M059J (cell line): ENCODE measurements around the gene RAB35. TPM values are rescaled to one million over a fixed set of nuclear protein-coding genes. Genes with fewer than 3 reads are reported as not detected.

Experiments used
- DNase-seq: peaks from one replicate; pipeline ENCODE4 v3.0.0-alpha.2; 2012; ENCODE audit warnings: low read depth
- total RNA-seq: library from RNA; depleted of rRNA; stranded (reverse); fragments of >200 nt; shearing (Covaris generic); gene quantifications from 2 replicates; pipeline ENCODE4 v1.2.3, GENCODE V29; 2014; rRNA removed

The RAB35 gene
- total RNA-seq, result 19.9 and 28.6 TPM in 2 replicates

DNA sequence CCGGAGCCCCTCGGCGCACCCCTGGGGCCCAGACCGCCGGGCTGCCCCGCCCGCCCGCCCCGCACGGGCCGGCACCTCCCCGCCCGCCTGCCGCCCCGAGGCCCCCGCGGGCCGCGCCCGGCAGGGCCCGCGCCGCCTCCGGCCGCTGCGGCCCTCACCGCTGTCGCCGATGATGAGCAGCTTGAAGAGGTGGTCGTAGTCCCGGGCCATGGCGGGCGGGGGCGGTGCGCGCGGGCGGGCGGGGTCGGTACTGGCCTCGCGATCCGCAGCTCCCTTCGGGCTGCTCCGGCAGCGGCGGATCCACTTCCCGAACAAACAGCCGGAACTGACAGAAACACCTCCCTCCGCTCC lies at the start of gene RAB35:
Gene RAB35 (minus strand): TSS at position 313 of the 351 bp plus-strand sequence. CDS start 103 bp downstream, at position 210.
- DNase-seq, result no peak

DNA sequence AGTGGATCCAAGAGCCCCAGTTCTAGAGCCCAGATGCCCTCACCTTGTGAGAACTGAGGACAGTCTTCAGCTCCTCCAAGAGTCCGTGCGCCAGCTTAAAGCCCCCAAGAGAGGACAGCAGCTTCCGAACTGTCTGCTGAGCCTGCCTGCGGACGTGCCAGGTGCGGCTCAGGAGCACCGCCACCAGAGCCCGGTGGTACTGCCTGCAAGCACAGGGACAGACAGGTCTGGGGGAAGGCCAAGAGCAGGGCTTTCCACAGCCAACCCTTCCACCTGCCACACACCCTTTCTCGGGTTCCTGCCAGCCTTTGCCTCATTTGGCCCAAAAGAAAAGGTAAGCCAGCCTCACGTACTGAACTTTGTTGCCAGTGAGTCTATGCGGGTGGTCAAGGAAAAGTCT lies 47.7 kb upstream of the RAB35 start:
- DNase-seq, result no peak

DNA sequence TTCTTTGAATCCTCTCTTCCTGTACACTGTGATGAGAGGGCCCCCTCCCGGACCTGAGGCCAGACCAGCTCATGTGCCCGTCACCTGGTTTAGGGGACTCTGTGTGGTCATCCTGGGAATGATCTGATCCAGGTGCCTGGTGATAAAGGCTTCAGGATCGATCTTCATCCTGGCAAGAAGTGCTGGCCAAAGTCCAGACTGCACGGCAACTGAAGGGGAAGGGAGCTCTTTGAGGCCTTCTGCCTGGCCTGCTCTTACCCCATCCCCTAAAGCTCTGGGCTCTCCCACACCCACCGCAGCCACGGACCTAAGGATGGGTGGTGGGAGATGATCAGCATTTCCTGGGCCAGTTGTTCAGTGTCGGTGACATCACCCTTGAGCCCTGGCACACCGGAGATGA lies 46.2 kb upstream of the RAB35 start:
- no peak for DNase-seq

DNA sequence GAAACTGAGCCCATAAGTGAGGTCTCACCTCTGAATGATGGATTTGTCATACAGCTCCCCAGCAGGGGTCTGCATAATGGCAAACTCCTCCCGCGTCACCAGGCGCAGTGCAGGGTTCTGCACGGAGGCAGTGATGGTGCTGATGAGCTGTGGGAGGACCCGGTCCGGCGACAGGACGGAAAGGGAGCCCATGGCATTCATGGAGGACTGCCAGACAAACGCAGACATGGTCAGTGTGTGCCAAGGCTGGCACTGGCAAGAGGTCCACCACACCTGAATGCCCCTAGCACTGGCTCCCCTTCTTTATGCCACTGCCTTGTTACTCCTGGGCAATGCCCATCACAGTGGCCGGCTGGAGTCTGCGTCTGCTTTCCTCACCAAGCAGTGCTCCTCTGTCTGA lies 45.3 kb upstream of the RAB35 start:
- DNase-seq, result no peak

DNA sequence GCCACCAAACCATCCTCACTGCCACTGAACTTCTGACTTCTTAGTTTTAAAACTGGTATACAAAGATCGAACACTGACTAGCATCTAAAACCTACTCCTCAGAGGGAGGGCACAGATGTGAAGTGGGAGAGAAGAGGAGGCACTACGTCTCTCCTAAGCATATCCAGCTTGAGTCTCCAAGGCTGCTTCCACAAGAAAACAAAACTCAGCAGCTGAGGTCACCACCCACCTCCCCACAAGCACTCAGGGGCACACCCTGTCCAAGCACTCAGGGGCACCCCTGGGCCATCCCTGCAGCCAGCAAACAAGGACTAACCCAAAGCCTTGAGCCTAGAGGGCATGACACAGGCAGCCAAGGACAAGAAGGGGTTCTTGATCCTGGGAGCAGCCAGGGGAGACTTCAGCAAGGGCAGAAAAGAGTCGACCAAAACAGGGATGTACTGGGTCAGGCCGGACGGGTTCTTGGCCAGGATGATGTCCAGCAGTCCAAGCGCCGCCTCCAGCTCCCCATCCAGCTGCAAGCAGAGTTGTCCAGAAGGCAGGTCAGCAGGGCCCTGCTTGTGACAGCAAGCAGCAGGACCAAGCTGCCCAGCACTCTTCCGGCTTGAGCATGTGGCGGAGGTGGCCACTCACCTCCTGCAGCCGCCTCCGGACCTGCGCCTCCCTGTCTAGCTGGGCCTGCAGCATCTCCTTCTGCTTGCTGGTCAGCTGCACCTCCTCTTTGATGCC lies 43.1 kb upstream of the RAB35 start:
- no peak for DNase-seq

DNA sequence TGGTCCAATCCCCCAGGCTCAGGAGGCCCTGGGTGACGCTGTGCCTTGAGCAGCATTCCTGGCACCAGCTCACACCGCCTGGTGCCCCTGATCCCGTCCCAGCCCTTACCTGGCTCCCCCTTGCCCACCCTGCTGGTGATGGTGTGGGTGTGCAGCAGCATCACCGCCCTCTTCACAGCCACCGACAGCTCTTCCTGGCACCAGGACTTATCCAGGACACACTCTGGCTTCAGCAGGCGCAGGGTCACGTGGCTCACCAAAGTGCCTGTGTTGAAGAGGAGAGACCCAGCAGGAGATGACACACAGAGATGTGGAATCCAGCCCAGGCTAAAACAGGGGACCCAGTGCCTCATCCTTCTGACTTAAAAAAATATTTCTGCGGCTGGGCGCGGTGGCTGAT lies 41.8 kb upstream of the RAB35 start:
- DNase-seq, result no peak

DNA sequence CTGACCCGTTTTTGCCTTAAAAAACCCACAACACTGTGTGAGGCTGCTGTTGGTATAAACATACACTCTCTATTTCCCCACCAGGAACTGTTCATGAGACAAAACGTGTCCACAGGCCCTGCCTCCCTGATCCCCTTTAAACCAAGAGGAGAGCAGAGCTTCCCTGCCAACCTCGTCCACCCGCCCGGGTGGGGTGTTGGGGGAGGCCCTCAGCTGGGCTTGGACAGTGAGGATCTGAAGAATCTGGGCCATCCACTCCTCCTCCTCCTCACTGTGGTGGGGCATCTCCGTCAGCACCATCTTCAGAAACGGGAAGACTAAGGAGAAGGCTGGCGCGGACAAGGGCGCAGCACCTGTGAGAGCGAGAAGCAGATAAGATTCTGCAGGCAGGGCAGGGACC lies 41.1 kb upstream of the RAB35 start:
- DNase-seq, result no peak

DNA sequence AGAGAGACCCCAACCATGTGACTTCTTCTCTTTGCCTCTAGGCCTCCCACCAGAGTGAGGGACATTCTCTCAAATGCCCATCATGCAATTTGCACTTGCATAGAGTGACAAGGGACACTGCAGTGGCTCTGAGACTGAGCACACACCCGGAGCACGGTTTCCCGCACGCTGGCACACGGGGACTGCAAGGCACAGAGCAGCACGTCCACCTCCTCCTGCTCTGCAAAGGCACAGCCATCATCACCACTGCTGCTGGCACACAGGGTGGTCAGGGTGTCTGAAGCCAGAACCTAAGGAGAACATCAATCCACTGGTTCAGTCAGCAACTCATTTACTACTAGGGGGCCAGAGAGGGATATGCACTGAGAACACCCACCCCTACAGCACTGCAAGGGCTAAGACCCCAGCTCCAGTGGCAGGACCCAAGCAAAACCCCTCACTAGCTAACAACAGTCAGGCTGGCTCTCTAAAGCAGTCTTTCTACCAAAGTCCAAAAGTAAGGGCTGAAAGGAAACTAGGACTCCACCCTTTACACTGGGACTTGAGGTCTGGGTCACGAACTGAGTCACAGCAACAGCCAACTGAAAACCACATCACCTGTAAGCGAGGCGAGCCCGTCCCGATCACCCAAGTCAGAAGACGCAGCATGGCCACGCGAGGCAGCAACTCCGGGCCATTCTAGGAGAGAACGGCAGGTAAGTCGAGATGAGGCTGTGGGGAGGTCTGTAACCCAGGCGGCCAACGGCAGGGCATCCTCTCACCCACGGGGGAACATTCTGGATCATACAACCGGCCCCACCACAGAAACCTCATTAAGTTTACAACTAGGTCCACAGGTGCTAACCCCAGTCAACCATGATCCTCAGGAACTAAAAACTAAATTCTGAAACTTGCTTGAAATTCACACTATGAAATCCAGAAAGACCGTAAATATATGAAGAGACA lies 40.0 kb upstream of the RAB35 start:
- no peak for DNase-seq

DNA sequence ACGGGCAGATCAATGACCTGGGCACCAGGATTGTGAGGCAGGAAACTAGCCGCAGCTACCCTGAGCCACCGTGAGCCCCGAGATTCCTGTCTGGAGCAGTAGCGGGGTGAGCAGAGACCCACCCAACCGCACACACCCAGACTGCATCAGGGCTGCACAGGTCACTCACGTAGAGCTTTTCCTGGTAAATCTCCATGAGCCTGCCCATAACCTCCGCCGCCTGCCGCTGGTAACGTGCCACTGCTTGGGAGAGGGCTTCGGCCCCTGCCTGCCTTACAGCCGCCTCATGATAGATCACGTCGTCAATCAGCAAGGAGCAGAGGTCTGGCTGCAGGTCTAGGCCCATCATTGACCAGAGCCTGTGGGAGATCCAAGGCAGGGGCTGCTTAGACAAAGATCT lies 38.5 kb upstream of the RAB35 start:
- no peak for DNase-seq

DNA sequence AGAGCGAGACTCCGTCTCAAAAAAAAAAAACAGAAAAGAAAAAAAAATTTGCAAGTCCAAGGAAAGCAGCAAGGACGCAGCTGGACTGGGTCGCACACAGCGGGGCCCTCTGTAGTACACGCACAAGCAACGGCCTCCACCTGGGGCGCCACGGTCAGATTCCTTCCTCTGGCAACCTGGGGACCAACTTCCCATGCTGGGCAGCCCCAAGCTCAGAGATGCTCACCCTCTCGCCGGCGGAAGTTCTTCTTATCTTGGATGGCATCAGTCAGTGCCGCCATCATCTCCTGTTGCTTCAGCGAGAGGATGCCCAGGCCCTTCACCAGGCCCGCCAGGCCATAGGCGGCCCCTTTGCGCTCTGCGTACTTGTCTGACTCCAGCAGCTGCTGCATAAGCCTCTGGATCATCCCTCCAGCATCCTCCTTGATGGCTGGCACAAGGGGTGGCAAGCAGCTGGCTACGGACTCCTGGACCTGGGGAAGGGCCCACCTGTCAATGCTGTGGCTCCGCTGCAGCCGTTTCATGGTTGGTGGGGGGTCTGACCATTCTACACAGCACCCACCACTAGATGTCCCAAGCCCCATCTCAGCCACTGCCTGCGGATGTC lies 34.5 kb upstream of the RAB35 start:
- DNase-seq, result no peak

DNA sequence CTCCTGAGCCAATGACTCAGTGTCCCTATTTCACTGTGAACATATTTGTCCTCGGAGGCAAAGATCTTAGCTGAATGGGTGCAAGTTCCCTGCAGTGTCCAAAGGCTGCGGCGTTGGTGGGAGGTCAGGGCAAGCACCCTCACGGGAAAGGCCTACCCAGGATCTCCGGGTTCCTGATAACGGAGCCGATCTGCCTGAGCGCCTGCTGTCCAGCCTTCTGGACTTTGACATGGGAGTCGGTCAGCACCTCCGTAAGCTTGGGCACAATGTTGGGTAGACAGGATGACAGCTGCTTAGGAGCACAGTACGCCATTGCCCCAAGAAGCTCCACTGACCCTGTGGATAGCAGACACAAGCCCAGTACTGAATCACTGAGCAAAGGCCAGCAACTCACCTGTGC lies 31.5 kb upstream of the RAB35 start:
- no peak for DNase-seq

DNA sequence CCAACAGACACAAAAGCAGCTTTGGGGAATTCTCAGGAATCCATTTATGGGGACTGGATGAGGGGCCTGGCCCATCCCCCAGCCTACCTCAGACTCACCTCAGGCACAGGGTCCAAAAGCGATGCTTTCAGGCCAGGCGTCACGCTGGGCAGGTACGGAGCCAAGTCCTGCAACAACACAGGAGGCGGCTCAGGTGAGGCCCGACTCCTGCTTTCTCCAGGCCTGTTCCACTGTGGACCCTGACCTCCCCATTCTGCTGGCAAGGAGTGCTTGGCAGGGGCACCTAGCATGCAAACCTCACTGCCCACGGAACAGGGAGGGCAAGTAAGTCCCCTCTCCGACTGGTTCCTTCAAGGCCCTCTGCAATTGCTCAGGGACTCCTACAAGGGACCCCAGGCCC lies 28.6 kb upstream of the RAB35 start:
- no peak for DNase-seq

DNA sequence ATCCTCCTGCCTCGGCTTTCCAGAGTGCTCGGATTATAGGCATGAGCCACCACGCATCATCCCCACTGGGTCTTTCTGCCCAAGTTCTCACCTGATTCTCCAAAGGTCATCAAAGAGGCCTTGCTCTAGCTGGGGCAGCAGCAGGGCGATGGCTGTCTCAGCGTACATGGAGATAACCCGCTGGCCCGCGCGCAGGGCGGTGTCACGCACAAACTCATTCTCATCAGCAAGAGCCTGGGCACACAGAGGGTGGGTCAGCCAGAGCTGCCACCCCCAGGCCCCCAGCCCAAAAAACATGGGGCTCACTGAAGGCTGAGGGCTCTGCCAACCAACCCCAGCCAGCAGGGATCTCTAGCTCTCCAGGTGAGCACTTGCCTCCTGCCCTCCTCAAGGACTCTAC lies 27.7 kb upstream of the RAB35 start:
- DNase-seq, result no peak

DNA sequence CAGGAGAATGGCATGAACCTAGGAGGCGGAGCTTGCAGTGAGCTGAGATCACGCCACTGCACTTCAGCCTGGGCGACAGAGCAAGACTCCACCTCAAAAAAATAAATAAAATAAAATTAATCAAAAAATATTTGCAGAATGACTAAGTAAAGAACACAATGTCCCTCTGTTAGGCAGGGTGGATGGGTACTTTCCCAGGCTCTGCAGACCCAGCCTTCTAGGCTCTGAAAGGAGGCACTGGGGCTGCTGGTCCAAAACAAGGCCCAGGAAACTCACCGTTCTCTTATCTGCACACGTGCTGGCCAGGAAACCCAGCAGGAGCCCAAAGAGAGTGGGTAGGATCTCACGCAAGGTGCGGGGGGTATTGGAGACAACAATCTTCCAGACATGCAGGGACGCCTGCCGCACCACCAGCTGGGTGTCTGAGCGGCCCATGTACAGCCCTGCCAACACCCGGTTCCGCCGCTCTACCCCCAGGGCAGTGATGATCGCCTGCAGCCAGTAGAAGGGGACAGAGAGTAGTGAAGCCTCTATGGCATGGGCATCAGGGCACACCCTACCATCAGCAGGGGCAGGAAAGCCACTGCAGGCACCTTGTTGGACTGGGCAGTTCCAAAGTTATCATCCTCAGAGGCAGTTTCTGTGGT lies 25.8 kb upstream of the RAB35 start:
- no peak for DNase-seq

DNA sequence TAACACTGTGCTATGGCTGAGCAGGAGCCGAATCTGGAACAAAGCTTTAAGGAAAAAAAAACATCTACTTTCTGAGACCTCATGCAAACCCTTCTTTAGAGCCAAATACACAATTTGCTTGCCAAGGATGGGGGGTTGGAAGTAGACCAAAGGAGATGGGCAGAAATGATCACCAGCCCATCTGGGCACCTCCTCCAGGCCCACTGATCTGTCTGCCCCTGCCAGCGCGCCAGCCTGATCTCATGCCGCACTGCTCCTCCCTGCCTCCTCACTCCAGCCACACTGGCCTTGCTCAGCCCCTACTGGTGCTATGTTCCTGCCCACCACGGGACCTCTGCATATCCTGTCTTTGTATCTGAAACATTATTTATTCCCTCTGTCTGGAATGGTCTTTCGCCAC lies 24.8 kb upstream of the RAB35 start:
- no peak for DNase-seq

DNA sequence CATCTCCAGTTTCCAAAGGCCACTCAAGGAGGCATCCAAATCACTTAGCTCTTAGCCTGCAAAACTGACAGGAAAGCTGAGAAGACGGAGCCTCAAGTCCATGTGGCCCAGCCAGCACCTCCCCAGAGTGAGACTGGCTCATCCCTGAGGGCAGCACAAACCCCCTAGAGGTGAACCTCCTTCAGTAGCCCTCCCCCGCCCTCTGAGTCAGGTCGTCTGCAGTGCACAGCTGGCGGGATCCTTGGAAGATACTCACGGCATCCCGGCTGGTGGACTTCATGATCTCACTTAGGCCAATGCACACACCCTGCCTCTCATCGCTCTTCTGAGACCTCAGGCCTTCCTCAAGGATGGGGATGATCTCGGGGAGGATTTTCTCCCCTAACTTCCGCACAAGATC lies 24.1 kb upstream of the RAB35 start:
- DNase-seq, result no peak

DNA sequence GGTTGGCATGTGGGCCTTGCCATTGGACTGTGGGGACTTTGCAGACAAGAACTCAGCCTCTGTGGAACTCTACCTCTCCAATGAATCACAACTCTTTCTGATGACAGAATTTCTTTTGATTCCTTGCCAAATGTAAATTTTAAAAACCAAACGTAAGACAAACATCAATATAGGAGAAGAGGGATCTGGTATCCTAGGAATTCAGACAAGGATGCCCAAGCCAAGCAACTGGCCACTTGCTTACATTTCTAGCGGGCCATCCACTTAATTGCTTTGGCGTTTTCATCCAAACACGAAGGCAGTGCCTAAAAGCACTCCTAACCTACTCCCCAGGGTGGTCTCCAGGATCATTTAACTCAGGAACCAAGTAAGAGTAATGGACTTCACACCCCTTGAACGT lies 23.4 kb upstream of the RAB35 start:
- DNase-seq, result no peak

DNA sequence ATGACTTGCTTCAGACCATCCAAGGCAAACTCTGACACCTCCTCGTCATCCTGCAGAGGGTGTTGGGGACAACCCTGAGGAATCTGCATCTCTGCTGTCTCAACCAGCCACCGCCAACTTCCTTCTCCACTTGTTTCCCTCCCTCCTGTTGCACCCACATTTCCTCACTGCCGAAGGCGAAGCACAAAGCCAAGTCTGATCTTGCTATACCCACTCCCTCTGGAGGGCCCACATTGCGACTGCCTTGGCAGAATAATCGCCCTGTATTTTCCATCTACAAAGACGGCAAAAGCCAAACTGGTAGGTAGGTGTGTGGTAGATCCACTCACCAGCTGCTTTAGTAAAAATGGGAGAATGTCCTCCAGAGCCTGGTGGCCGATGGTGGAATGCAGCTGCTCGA lies 21.8 kb upstream of the RAB35 start:
- no peak for DNase-seq

DNA sequence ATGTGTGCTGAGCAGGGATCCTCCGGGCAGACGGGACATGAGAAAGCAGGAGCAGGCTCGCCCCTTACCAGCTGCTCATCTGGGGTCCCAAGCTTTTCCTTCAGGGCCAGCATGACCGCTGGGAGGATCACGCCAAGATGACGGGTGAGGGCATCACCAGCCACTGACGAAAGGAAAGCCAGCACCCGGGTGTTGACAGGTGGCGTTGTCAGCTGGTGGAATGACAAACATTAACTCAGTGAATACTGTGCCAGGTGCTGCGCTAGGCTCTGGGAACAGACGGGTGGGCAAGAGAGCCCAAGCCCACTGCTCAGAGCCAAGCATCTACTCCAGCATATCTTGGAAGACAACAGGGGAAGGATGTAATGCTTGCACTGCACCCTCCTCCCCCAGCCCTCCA lies 21.3 kb upstream of the RAB35 start:
- DNase-seq, result no peak

DNA sequence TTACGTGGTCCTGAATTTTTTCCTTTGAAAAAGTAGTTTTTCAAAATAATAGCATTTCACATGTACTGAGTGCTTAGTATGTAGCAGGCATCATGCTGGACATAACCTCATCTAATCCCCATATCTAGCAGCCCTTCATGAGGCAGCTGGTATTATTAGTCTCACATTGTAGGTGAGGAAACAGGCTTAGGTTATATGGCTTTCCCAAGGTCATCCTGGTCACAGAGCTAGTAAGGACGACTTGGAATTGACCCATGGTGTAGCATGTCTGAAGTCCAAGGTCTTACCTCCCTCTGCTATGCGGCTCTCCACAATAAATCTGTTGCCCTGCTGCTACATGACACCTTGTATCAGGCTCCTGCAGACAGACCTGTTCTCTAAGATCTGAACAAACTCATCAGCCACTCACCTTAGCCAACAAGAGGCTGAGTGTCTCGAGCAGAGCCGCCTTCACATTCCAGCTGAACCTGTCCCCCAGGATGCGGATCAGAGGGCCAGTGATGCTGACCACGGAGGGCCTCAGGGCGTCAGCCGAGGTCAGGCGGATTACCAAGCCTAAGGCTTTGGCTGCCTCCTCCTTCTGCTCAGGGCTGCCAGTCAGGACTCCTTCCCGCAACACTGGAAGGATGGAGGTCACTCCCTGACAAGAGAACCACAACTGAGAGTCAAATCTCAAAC lies 19.7 kb upstream of the RAB35 start:
- DNase-seq, result peak; percentile 30

DNA sequence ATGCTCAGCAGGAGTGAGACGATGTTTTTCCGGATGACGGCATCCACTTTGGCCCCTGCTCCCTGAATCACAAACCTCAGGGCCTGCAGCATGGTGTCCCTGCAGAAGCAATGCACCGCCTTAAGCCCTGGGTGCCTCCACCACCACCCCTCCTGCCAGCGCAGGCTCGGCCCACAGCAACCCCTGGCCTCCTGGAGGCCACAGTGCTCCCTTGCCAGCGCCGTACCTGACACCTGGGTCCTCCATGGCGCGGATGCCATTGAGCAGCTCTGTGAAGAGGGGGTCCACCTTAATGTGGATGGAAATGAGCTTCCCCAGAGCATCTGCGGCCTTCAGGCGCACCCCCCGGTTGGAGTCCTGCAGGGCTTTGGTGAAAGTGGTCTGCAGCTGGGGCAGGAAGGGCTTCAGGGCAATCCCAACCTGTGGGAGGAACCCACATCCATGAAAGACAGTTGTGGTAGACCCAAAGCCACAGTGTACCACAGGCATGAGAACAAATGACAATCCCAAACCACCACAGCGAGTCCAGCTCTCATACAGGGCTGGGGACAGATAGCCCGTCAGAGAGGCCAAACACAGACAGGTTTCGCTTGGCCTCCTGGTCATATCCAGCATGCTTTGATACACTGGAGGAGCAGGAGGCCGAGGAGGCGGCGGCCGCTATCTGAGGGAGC lies 17.9 kb upstream of the RAB35 start:
- no peak for DNase-seq
